WTC11 (cell line): ENCODE measurements around the gene SULT1A2. TPM values are rescaled to one million over a fixed set of nuclear protein-coding genes. Genes with fewer than 3 reads are reported as not detected.
A peak's percentile ranks its signal among the peaks of the same experiment; 100 is the strongest.
"Not testable (repeated sequence)": the region's sequence is repeated elsewhere in the genome, so short reads cannot be mapped to it uniquely, and the experiment has no call there.

Experiments
- ATAC-seq: fragments of 200-7000 bp; cut with Tn5 transposase; 2 replicates; pipeline ENCODE4 v1.10.0; 2021; ENCODE audit warnings: mild to moderate bottlenecking, moderate library complexity
- CTCF ChIA-PET: fragments of 300-600 bp; sonication (Branson Sonifier 250); formaldehyde crosslinking; loops from one replicate; lab custom pipeline; 2021; ENCODE audit warnings: antibody characterized with exemption; lab: Charles Lee
- POLR2A ChIA-PET: fragments of 350-600 bp; sonication (Branson Sonifier 250); formaldehyde crosslinking; loops from one replicate; lab custom pipeline; 2021; ENCODE audit warnings: antibody characterized with exemption; lab: Charles Lee
- DNase-seq: peaks from one replicate; pipeline ENCODE4 v3.0.0; 2021; ENCODE audit warnings: low spot score
- H3K27ac Mint-ChIP-seq: 2 replicates; pipeline ENCODE4 v1.8.0; 2021; ENCODE audit warnings: mixed read lengths
- H3K27me3 Mint-ChIP-seq: 2 replicates; pipeline ENCODE4 v1.8.0; 2021; ENCODE audit warnings: low read depth, mild to moderate bottlenecking, moderate library complexity, mixed read lengths
- H3K36me3 Mint-ChIP-seq: 2 replicates; pipeline ENCODE4 v1.8.0; 2021; ENCODE audit warnings: mixed read lengths
- H3K4me1 Mint-ChIP-seq: 2 replicates; pipeline ENCODE4 v1.8.0; 2022; ENCODE audit warnings: mixed read lengths
- H3K4me3 Mint-ChIP-seq: 2 replicates; pipeline ENCODE4 v1.8.0; 2021; ENCODE audit warnings: mild to moderate bottlenecking, moderate library complexity, mixed read lengths
- H3K9me3 Mint-ChIP-seq: 2 replicates; pipeline ENCODE4 v1.8.0; 2021; ENCODE audit warnings: mixed read lengths
- total RNA-seq: library from RNA; stranded (reverse); gene quantifications from 3 replicates; pipeline ENCODE4 v1.2.3, GENCODE V29; 2021
- TF ChIP-seq, protein P1 (sequence below): sonication (generic); formaldehyde crosslinking; IDR thresholded peaks from 2 replicates; pipeline ENCODE4 v1.8.1; 2023; ENCODE audit warnings: mild to moderate bottlenecking, missing genetic modification reagents, borderline replicate concordance
- TF ChIP-seq, protein P2 (sequence below): fragments of 200-600 bp; IDR thresholded peaks from 2 replicates; pipeline ENCODE4 v1.8.0; 2022; ENCODE audit warnings: antibody characterized with exemption

SULT1A2 gene
- total RNA-seq, 1 experiment from 2014 or later = 0.35 TPM

DNA sequence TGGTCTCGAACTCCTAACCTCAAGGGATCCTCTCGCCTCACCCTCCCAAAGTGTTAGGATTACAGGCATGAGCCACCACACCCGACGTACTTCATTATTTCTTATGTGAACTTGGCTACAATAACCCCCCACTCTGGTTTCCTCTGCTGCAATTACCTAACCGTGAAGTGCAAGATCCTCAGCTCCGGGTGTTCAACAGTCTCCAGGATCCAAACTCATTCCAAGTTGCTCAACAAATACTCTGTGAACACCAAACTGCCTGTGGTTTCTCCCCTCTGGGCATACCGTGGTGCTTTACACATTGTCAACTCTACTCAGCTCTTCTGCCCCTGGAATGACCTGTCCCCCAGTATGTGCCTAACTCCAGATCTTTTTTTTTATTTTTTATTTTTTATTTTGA is 19.8 kb upstream of the SULT1A2 start (continued):
- TF ChIP-seq, protein P1, sequence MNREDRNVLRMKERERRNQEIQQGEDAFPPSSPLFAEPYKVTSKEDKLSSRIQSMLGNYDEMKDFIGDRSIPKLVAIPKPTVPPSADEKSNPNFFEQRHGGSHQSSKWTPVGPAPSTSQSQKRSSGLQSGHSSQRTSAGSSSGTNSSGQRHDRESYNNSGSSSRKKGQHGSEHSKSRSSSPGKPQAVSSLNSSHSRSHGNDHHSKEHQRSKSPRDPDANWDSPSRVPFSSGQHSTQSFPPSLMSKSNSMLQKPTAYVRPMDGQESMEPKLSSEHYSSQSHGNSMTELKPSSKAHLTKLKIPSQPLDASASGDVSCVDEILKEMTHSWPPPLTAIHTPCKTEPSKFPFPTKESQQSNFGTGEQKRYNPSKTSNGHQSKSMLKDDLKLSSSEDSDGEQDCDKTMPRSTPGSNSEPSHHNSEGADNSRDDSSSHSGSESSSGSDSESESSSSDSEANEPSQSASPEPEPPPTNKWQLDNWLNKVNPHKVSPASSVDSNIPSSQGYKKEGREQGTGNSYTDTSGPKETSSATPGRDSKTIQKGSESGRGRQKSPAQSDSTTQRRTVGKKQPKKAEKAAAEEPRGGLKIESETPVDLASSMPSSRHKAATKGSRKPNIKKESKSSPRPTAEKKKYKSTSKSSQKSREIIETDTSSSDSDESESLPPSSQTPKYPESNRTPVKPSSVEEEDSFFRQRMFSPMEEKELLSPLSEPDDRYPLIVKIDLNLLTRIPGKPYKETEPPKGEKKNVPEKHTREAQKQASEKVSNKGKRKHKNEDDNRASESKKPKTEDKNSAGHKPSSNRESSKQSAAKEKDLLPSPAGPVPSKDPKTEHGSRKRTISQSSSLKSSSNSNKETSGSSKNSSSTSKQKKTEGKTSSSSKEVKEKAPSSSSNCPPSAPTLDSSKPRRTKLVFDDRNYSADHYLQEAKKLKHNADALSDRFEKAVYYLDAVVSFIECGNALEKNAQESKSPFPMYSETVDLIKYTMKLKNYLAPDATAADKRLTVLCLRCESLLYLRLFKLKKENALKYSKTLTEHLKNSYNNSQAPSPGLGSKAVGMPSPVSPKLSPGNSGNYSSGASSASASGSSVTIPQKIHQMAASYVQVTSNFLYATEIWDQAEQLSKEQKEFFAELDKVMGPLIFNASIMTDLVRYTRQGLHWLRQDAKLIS (CRISPR knock-in tag) = no peak

DNA sequence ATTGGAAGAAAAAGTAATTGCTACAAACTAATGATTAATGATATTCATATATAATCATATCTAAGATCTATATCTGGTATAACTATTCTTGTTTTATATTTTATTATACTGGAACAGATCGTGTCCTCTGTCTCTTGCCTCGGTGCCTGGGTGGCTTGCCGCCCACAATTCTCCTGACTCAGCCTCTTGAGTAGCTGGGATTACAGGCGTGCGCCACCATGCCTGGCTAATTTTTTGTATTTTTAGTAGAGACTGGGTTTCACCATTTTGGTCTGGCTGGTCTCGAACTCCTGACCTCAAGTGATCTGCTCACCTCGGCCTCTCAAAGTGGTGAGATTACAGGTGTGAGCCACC is 19.4 kb upstream of the SULT1A2 start:
- POLR2A ChIA-PET, H3K27ac Mint-ChIP-seq: not testable (repeated sequence)

DNA sequence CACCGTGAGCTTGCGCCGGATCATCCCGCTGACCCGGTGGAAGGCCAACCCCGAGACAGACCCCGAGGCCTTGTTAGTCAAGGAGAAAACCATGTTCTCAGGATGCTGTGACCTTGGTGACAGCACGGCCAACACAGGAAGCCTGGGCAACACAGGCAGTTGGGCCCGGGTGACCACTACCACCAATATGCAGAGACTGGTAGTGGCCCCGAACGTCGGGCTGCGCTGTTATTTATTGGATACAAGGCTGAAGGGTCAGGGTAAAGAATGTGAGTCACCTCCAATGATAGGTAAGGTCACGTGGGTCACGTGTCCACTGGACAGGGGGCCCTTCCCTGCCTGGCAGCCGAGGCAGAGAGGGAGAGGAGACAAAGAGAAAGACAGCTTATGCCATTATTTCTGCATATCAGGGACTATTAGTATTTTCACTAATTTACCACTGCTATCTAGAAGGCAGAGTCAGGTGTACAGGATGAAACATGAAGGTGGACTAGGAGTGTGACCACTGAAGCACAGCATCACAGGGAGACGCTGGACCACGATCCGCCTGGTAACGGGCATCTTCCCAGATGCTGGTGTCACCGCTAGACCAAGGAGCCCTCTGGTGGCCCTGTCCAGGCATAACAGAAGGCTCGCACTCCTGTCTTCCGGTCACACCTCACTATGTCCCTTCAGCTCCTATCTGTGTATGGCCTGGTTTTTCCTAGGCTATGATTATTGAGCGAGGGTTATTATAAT is 18.8 kb upstream of the SULT1A2 start:
- H3K9me3 Mint-ChIP-seq, H3K4me3 Mint-ChIP-seq, H3K36me3 Mint-ChIP-seq, H3K27ac Mint-ChIP-seq, POLR2A ChIA-PET, H3K27me3 Mint-ChIP-seq, ATAC-seq: not testable (repeated sequence)
- peaks cover 23% of the 10 kb centered on the region for H3K4me1 Mint-ChIP-seq
- DNase-seq = peak; percentile 71
- CTCF ChIA-PET = interaction anchor here (0.7 to 2.0 kb wide), 6 partner anchors 12 to 102 kb away, joined by 3 to 5 read pairs (median 4); partner anchors contain the start of gene SULT1A2
- TF ChIP-seq, protein P2, sequence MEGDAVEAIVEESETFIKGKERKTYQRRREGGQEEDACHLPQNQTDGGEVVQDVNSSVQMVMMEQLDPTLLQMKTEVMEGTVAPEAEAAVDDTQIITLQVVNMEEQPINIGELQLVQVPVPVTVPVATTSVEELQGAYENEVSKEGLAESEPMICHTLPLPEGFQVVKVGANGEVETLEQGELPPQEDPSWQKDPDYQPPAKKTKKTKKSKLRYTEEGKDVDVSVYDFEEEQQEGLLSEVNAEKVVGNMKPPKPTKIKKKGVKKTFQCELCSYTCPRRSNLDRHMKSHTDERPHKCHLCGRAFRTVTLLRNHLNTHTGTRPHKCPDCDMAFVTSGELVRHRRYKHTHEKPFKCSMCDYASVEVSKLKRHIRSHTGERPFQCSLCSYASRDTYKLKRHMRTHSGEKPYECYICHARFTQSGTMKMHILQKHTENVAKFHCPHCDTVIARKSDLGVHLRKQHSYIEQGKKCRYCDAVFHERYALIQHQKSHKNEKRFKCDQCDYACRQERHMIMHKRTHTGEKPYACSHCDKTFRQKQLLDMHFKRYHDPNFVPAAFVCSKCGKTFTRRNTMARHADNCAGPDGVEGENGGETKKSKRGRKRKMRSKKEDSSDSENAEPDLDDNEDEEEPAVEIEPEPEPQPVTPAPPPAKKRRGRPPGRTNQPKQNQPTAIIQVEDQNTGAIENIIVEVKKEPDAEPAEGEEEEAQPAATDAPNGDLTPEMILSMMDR = peak; percentile 61; the same call in 1 of the 2 replicates

More for the DNA sequence above, 19.4 kb upstream of the SULT1A2 start:
- ATAC-seq, H3K36me3 Mint-ChIP-seq, DNase-seq, H3K4me3 Mint-ChIP-seq, H3K27me3 Mint-ChIP-seq, H3K9me3 Mint-ChIP-seq: not testable (repeated sequence)
- CTCF ChIA-PET = interaction anchor here (0.7 to 2.0 kb wide), 6 partner anchors 13 to 103 kb away, joined by 3 to 5 read pairs (median 4); partner anchors contain the start of gene SULT1A2
- peaks cover 20% of the 10 kb centered on the region for H3K4me1 Mint-ChIP-seq

DNA sequence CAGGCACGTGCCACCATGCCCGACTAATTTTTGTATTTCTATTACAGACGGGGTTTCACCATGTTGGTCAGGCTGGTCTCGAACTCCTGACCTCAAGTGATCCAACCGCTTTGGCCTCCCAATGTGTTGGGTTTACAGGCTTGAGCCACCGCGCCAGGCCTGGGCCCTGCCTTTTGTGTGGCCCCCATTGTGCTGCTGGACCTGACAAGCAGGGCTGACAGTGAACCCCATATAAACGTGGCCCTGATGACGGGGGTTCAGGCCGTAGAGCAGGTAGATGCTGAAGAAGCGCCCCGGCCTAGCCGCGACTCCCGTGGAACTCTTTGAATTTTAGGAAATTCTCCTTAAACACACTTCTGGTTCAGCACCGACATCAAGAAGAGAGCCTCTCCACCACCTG is 17.7 kb upstream of the SULT1A2 start:
- peaks cover 32% of the 10 kb centered on the region for H3K4me1 Mint-ChIP-seq
- H3K36me3 Mint-ChIP-seq, H3K27ac Mint-ChIP-seq, CTCF ChIA-PET, H3K9me3 Mint-ChIP-seq, ATAC-seq, DNase-seq, H3K4me3 Mint-ChIP-seq, H3K27me3 Mint-ChIP-seq, POLR2A ChIA-PET: not testable (repeated sequence)

DNA sequence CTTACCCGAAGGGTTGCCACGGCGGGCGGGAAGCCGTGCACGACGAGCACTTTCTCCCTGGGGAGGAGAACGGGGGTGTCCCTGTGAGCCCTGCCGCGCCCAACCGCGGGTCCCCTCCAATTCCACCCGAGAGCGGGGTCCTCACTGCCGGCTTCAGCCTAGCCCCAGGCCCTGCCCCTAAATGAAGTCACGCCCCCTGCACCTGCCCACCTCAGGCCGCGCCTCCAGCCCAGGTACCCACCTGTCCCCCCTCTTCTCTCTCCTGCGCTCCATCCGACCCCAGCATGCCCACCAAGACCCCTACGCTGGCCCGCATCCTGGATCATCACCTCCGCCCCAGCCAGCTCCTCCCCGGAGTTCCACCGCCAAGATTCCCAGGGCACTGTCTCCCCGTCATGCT is 17.1 kb upstream of the SULT1A2 start:
- peak; percentile 55 for DNase-seq
- H3K9me3 Mint-ChIP-seq, H3K27me3 Mint-ChIP-seq, H3K4me3 Mint-ChIP-seq, CTCF ChIA-PET, POLR2A ChIA-PET, H3K36me3 Mint-ChIP-seq, H3K27ac Mint-ChIP-seq: not testable (repeated sequence)
- peaks cover 38% of the 10 kb centered on the region for H3K4me1 Mint-ChIP-seq
- ATAC-seq = peak; percentile 67

DNA sequence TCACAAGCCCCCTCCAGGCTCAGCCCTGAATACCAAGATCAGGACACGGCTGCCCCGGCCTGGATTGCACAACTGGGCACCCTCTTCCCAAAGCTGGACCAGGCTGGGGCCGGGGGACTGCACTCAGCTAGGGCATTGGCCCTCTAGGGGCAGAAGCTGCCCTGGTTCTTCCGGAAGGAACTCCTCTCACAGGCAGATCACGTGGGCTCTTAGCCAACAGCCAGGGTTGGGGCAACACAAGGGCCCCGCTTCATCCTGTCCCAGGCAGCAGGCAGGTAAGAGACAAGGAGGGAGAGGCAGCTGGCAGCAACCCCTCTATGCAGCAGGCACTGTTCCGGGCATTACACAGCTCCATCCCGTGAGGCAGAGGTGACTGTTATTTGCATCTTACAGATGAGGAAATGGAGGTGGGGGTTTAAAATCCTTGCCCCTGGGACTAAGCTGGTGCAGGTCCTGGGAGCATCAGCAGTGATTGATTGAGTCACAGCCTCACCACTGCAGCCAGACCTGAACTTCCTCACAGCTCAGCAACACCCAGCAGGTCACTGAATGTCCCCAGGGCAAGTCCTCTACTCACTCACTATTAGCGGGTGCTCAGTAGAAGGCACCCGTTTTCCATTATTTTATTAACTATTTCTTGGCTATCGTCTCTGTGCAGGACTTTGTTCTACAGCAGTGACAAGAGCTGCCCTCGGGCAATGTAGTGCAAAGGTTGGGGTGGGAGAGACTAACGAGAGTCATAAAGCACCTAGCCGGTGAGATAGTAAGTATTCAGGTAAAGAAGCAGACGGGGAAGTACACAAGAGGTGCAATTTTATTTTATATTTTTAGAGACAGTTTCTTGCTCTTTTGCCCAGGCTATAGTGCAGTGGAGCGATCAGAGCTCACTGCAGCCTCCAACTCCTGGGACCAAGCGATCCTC is 15.8 kb upstream of the SULT1A2 start:
- H3K9me3 Mint-ChIP-seq, H3K27ac Mint-ChIP-seq, H3K4me3 Mint-ChIP-seq, H3K36me3 Mint-ChIP-seq, H3K27me3 Mint-ChIP-seq, POLR2A ChIA-PET, DNase-seq, CTCF ChIA-PET: not testable (repeated sequence)
- H3K4me1 Mint-ChIP-seq = peaks cover 28% of the 10 kb centered on the region
- ATAC-seq = peak; percentile 55
